ENCODE measurements around the gene STXBP5L.
"Not testable (repeated sequence)": the region's sequence is repeated elsewhere in the genome, so short reads cannot be mapped to it uniquely, and the experiment has no call there.

The STXBP5L gene

GRCh38 chr3:121443456-121443855, 535.5 kb downstream of the STXBP5L start:
- Histone ChIP-seq H3K27ac (ENCODE audit: insufficient read depth in 1 of 2, low read depth in 1 of 2, low read length in 2 of 2, poor library complexity in 1 of 2, severe bottlenecking in 2 of 2) (no peak overlapping the region), H3K9me3 (ENCODE audit: control extremely low read depth in 1 of 5, control insufficient read depth in 4 of 5, insufficient read depth in 2 of 5, low read depth in 1 of 5, low read length in 4 of 5) (peaks cover 0 to 4% (median 0%) of the 10 kb centered on the region in 5 experiments), H3K4me1 (ENCODE audit: control extremely low read depth in 1 of 4, control insufficient read depth in 4 of 4, insufficient read depth in 4 of 4, low read length in 3 of 4) (no peaks in the 10 kb centered on the region), H3K36me3 (ENCODE audit: control insufficient read depth in 4 of 4, insufficient read depth in 4 of 4, low read length in 3 of 4) (peaks cover 3 to 21% (median 12%) of the 10 kb centered on the region in 4 experiments), H3K4me3 (ENCODE audit: control insufficient read depth in 1 of 7, extremely low read depth in 1 of 7, insufficient read depth in 4 of 7, low read depth in 2 of 7, low read length in 6 of 7) (no peak overlapping the region), H3K27me3 (replicated peaks in 2 of 5; ENCODE audit: control insufficient read depth in 4 of 5, insufficient read depth in 5 of 5, low read length in 4 of 5) (no peaks in the 10 kb centered on the region)
- POLR2A ChIA-PET, result no interaction called here
- CTCF ChIA-PET, result no interaction called here
- DNase-seq, result no peak
- WGBS (ENCODE audit: insufficient coverage), result 83% methylated on average over 1 of the region's 1 CpG

GRCh38 chr3:121451752-121452151, 543.7 kb downstream of the STXBP5L start:
- POLR2A ChIA-PET, result interaction anchor here (0.6 kb wide), 1 partner anchor 782 kb away, joined by 8 read pairs; no protein-coding TSS in a partner anchor
- H3K9me3 ChIP-seq (ENCODE audit: control extremely low read depth in 1 of 5, control insufficient read depth in 4 of 5, insufficient read depth in 2 of 5, low read depth in 1 of 5, low read length in 4 of 5); CTCF ChIA-PET; H3K27ac ChIP-seq (ENCODE audit: insufficient read depth in 1 of 2, low read depth in 1 of 2, low read length in 2 of 2, poor library complexity in 1 of 2, severe bottlenecking in 2 of 2); DNase-seq; H3K27me3 ChIP-seq (replicated peaks in 2 of 5; ENCODE audit: control insufficient read depth in 4 of 5, insufficient read depth in 5 of 5, low read length in 4 of 5); H3K4me3 ChIP-seq (ENCODE audit: control insufficient read depth in 1 of 7, extremely low read depth in 1 of 7, insufficient read depth in 4 of 7, low read depth in 2 of 7, low read length in 6 of 7); H3K4me1 ChIP-seq (ENCODE audit: control extremely low read depth in 1 of 4, control insufficient read depth in 4 of 4, insufficient read depth in 4 of 4, low read length in 3 of 4): not testable (repeated sequence)
- 93% methylated on average over 11 of the region's 12 CpGs for WGBS (ENCODE audit: insufficient coverage)
- H3K36me3 ChIP-seq (ENCODE audit: control insufficient read depth in 4 of 4, insufficient read depth in 4 of 4, low read length in 3 of 4), result peaks cover 5 to 28% (median 17%) of the 10 kb centered on the region in 4 experiments

GRCh38 chr3:121462565-121462964, 554.6 kb downstream of the STXBP5L start:
- H3K36me3 ChIP-seq (ENCODE audit: control insufficient read depth in 4 of 4, insufficient read depth in 4 of 4, low read length in 3 of 4), result peaks cover 15 to 59% (median 20%) of the 10 kb centered on the region in 4 experiments
- H3K27ac ChIP-seq (ENCODE audit: insufficient read depth in 1 of 2, low read depth in 1 of 2, low read length in 2 of 2, poor library complexity in 1 of 2, severe bottlenecking in 2 of 2), result no peak overlapping the region
- no peaks in the 10 kb centered on the region for H3K4me1 ChIP-seq (ENCODE audit: control extremely low read depth in 1 of 4, control insufficient read depth in 4 of 4, insufficient read depth in 4 of 4, low read length in 3 of 4)
- H3K4me3 ChIP-seq (ENCODE audit: control insufficient read depth in 1 of 7, extremely low read depth in 1 of 7, insufficient read depth in 4 of 7, low read depth in 2 of 7, low read length in 6 of 7), result no peak overlapping the region
- no peaks in the 10 kb centered on the region for H3K27me3 ChIP-seq (replicated peaks in 2 of 5; ENCODE audit: control insufficient read depth in 4 of 5, insufficient read depth in 5 of 5, low read length in 4 of 5)
- no peak for DNase-seq
- ChIA-PET POLR2A (no interaction called here), CTCF (no interaction called here)
- WGBS (ENCODE audit: insufficient coverage), result no CpG with 5 or more reads among the region's 3 CpGs
- no peaks in the 10 kb centered on the region for H3K9me3 ChIP-seq (ENCODE audit: control extremely low read depth in 1 of 5, control insufficient read depth in 4 of 5, insufficient read depth in 2 of 5, low read depth in 1 of 5, low read length in 4 of 5)

- no peaks in the 10 kb centered on the region for H3K9me3 ChIP-seq (ENCODE audit: control extremely low read depth in 1 of 5, control insufficient read depth in 4 of 5, insufficient read depth in 2 of 5, low read depth in 1 of 5, low read length in 4 of 5)
- H3K27me3 ChIP-seq (replicated peaks in 2 of 5; ENCODE audit: control insufficient read depth in 4 of 5, insufficient read depth in 5 of 5, low read length in 4 of 5), result no peaks in the 10 kb centered on the region
- H3K36me3 ChIP-seq (ENCODE audit: control insufficient read depth in 4 of 4, insufficient read depth in 4 of 4, low read length in 3 of 4), result peaks cover 15 to 59% (median 20%) of the 10 kb centered on the region in 4 experiments
- no peak overlapping the region for H3K27ac ChIP-seq (ENCODE audit: insufficient read depth in 1 of 2, low read depth in 1 of 2, low read length in 2 of 2, poor library complexity in 1 of 2, severe bottlenecking in 2 of 2)
- H3K4me1 ChIP-seq (ENCODE audit: control extremely low read depth in 1 of 4, control insufficient read depth in 4 of 4, insufficient read depth in 4 of 4, low read length in 3 of 4), result no peaks in the 10 kb centered on the region
- DNase-seq, result no peak
- CTCF ChIA-PET, result no interaction called here
- POLR2A ChIA-PET, result no interaction called here
- no peak overlapping the region for H3K4me3 ChIP-seq (ENCODE audit: control insufficient read depth in 1 of 7, extremely low read depth in 1 of 7, insufficient read depth in 4 of 7, low read depth in 2 of 7, low read length in 6 of 7)
Observed at GRCh38 chr3:121463745-121464144, 555.7 kb downstream of the STXBP5L start.

GRCh38 chr3:121467085-121467484, 559.1 kb downstream of the STXBP5L start:
- Histone ChIP-seq H3K27ac (ENCODE audit: insufficient read depth in 1 of 2, low read depth in 1 of 2, low read length in 2 of 2, poor library complexity in 1 of 2, severe bottlenecking in 2 of 2) (no peak overlapping the region), H3K4me3 (ENCODE audit: control insufficient read depth in 1 of 7, extremely low read depth in 1 of 7, insufficient read depth in 4 of 7, low read depth in 2 of 7, low read length in 6 of 7) (no peak overlapping the region), H3K9me3 (ENCODE audit: control extremely low read depth in 1 of 5, control insufficient read depth in 4 of 5, insufficient read depth in 2 of 5, low read depth in 1 of 5, low read length in 4 of 5) (no peaks in the 10 kb centered on the region), H3K4me1 (ENCODE audit: control extremely low read depth in 1 of 4, control insufficient read depth in 4 of 4, insufficient read depth in 4 of 4, low read length in 3 of 4) (no peaks in the 10 kb centered on the region), H3K36me3 (ENCODE audit: control insufficient read depth in 4 of 4, insufficient read depth in 4 of 4, low read length in 3 of 4) (peaks cover 12 to 43% (median 20%) of the 10 kb centered on the region in 4 experiments), H3K27me3 (replicated peaks in 2 of 5; ENCODE audit: control insufficient read depth in 4 of 5, insufficient read depth in 5 of 5, low read length in 4 of 5) (no peaks in the 10 kb centered on the region)
- ChIA-PET CTCF (no interaction called here), POLR2A (no interaction called here)
- WGBS (ENCODE audit: insufficient coverage), result 94% methylated on average over 2 of the region's 2 CpGs
- no peak for DNase-seq

- DNase-seq, result no peak
- peaks cover 5 to 47% (median 23%) of the 10 kb centered on the region in 4 experiments for H3K36me3 ChIP-seq (ENCODE audit: control insufficient read depth in 4 of 4, insufficient read depth in 4 of 4, low read length in 3 of 4)
Observed at GRCh38 chr3:121473001-121473400, 565.0 kb downstream of the STXBP5L start.

More at GRCh38 chr3:121473001-121473400, 565.0 kb downstream of the STXBP5L start:
- ChIA-PET POLR2A (no interaction called here), CTCF (no interaction called here)
- Histone ChIP-seq H3K4me1 (ENCODE audit: control extremely low read depth in 1 of 4, control insufficient read depth in 4 of 4, insufficient read depth in 4 of 4, low read length in 3 of 4) (no peaks in the 10 kb centered on the region), H3K27ac (ENCODE audit: insufficient read depth in 1 of 2, low read depth in 1 of 2, low read length in 2 of 2, poor library complexity in 1 of 2, severe bottlenecking in 2 of 2) (no peak overlapping the region), H3K4me3 (ENCODE audit: control insufficient read depth in 1 of 7, extremely low read depth in 1 of 7, insufficient read depth in 4 of 7, low read depth in 2 of 7, low read length in 6 of 7) (no peak overlapping the region), H3K27me3 (replicated peaks in 2 of 5; ENCODE audit: control insufficient read depth in 4 of 5, insufficient read depth in 5 of 5, low read length in 4 of 5) (no peaks in the 10 kb centered on the region), H3K9me3 (ENCODE audit: control extremely low read depth in 1 of 5, control insufficient read depth in 4 of 5, insufficient read depth in 2 of 5, low read depth in 1 of 5, low read length in 4 of 5) (no peaks in the 10 kb centered on the region)
- WGBS (ENCODE audit: insufficient coverage), result 100% methylated on average over 1 of the region's 2 CpGs
